GM19395 (cell line): ENCODE results near the gene UNCX.
"Not testable (repeated sequence)": the region's sequence is repeated elsewhere in the genome, so short reads cannot be mapped to it uniquely, and the experiment has no call there.

ENCODE experiments used
- ATAC-seq: cut with Tn5 transposase; IDR thresholded peaks from one replicate; pipeline ENCODE4 v1.9.1; 2021; ENCODE audit warnings: mild to moderate bottlenecking, moderate library complexity; ENCODE audit not compliant: unreplicated experiment

The UNCX gene

GRCh38 chr7:1255080-1255816 is 22.6 kb downstream of the UNCX start:
- ATAC-seq = no peak

DNA sequence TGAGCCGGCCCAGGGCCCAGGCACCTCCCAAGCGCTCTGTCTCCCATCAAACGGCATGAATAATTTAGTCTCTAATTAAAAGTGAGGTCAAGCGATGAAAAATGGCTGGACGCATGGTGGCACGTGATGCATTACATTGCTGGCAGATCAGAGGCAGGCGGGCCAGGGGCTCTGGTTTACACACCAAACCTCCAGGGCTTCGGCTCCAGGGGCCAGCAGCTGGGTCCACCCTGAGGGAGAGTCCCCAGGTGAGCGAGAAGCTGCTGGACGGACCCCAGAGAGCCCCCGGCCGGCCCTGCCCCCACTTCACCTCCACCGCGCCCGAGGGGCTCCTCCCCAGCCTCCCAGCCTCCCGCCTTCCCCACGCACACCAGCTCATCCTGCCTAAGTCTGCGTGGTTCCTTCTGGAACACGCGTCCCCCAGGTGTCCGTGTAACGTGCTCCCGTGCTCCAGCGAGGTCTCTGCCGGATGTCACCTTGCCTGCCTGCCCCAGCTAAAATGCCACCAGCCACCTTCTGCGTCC is 23.2 kb downstream of the UNCX start:
- ATAC-seq = no peak

- ATAC-seq = no peak
These were observed 23.9 kb downstream of the UNCX start for GRCh38 chr7:1256621-1257020.

DNA sequence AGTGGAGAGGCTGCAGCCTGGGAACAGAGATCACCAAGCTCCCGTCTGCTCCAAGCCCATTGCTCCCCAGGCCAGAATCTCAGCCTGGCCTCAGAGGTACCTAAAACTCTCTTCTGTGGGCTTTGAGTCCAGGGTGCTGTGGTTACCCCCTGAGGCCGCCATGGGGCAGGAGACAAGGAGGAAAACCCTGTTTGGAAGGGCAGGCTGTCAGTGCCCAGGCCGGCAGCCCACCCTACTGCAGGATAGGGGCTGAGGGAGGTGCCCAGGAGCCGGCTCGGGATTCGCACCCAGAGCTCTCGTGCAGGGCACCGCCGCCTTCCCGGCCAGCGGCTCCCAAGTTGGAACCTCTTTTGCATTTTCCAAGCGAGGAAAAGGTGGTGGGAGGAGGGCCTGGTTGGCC is 24.5 kb downstream of the UNCX start:
- ATAC-seq = no peak

GRCh38 chr7:1257863-1258262 is 25.2 kb downstream of the UNCX start:
- ATAC-seq = no peak

GRCh38 chr7:1259621-1260243 is 27.1 kb downstream of the UNCX start:
- ATAC-seq = no peak

- ATAC-seq = no peak
These were observed 27.6 kb downstream of the UNCX start for GRCh38 chr7:1260244-1260635.

DNA sequence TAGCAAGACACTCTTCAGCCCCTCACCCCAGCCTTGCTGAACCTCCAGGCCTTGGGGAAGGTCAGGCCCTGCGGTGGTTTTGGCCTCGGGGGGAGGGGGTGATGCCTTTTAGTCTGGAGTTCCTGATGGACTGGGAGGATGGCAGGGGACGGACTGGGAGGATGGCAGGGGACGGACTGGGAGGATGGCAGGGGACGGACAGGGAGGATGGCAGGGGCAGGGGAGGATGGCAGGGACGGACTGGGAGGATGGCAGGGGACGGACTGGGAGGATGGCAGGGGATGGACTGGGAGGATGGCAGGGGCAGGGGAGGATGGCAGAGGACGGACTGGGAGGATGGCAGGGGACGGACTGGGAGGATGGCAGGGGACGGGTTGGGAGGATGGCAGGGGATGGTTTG is 28.4 kb downstream of the UNCX start:
- not testable (repeated sequence) for ATAC-seq

GRCh38 chr7:1262441-1262840 is 29.8 kb downstream of the UNCX start:
- ATAC-seq = no peak

GRCh38 chr7:1263391-1263951 is 30.8 kb downstream of the UNCX start:
- ATAC-seq = no peak

DNA sequence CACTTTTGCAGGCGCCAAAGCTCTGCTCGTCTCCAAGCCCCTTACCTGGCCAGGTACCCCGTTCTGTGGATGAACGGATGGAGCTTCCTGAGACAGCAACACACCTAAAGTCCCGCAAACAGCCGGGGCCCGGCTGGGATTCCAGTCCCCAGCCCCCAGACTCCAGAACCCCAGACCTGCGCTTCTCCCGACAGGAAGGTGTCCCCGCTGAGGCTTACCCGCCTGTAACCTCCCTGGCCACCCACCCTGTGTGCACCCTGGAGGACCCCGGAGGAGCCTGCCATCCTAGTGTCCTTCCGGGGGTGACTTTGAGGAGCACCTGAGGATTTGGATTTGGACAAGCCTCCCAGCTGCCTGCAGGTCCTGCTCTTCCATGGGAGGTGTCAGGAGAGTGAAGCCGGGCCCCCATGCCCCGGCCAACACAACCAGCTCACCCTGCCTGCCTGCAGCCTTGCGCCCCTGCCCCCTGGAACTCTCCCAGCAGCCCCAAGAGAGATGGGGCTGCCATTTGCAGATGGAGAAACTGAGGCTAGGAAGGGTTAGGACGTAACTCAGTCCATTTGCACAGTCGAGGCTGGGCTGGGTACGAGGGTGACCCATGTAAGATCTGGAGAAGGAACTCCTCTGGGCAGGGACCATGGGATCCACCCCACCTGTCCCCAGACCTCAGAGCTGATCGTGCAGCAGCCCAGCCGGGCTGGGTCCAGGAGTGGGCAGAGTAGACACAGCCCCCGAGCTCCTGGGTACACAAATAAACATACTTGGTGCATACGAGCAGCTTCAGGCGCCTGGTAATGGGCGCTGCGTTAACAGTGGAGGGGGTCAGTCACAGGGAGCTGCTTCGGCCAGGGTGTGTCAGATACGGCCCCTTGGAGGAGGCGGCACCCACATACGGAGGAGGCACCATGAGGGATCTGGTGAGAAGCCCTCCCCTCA is 31.9 kb downstream of the UNCX start:
- ATAC-seq = no peak

DNA sequence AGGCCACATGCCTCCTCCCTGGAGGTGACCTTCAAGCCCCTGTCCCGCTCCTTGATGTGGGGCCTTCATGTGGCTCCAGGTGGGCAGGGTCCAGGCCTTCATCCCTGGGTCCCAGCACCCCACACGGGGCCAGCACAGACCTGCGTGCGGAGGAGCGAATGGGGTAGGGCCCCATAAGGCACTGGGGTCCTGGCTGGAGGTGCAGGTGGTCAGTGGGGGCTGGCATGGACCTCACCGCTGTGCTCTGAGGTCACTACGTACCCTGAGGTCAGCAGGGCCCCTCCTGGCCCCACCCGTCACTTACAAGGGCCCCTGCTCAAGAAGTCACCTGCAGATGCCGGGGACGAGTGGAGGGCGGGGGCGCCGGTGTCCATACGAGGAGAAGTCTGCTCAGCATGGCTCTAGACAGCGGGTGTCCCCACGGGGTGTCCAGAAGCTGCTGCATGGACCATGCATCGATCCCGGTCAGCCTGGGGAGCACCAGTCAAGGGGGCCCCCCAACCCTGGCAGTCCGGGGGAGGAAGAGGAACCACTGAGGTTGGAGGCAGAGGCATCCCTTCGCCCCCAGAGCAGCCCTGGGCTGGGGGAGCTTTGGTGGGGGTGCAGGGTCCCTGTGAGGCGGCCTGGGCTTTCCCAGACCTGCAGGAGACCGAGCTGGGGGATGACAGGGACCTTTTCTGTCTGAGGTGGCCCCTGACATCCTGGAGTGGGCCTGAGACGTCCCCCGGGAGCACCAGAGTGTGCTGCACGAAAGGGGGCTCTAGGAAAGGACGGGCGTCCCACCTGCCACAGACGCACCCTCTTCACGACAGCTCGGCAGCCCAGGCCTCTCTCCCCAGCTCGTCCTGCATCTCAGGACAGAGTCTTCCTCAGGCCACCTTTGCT is 34.6 kb downstream of the UNCX start:
- no peak for ATAC-seq

DNA sequence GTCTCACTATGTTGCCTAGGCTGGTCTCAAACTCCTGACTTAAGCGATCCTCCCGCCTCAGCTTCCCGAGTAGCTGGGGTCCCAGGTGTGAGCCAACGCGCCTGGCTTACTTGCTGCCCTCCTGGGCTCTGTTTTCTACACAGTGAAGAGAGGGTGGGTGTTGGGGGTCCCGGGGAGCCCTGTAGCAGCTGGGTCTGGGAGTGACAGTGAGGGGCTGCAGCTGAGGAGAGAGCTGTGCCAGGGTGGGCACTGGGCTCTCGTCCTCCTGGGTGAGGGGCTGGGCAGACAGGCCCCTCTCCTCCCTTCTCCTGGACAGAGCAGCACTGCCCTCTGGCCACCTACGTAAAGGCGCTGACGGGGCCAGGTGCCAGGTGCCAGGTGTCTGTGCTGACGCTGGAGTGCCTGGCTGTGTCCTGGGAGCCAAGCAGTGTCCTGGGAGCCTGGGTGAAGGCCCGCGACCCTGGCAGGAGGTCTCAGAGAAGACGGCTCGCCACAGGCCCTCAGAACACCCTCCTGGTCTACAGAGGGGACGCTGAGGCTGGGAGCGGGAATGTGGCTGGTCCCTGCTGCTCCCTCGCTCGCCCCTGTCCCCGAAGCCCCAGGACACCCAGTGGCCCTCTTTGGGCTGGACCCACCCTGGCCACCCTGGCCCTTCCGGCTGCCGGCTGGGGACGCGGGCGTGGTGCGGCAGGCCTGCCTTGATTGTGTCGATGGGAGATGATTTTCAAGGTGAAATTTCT is 35.6 kb downstream of the UNCX start:
- no peak for ATAC-seq

DNA sequence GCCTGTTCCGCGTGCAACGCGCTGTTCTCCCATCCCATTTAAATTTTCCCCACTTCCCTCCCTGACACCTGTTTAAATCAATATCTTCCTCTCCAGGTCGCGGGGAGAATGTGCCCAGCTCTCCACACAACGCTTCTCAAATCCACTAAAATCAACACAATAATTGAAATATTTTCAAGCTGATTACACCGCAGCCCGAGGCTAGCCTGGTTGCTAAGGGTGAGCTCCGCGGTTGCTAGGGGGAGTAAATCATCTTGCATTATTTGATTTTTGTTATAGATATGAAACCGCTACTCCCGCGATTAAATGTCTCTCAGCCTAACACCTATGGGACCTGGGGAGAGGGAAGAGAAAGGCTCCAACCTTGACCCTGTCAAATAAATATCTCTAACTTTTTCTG is 36.2 kb downstream of the UNCX start:
- ATAC-seq = no peak

GRCh38 chr7:1269336-1269890 is 36.7 kb downstream of the UNCX start:
- ATAC-seq = no peak

- no peak for ATAC-seq
These were observed 37.5 kb downstream of the UNCX start for GRCh38 chr7:1270181-1270580.

DNA sequence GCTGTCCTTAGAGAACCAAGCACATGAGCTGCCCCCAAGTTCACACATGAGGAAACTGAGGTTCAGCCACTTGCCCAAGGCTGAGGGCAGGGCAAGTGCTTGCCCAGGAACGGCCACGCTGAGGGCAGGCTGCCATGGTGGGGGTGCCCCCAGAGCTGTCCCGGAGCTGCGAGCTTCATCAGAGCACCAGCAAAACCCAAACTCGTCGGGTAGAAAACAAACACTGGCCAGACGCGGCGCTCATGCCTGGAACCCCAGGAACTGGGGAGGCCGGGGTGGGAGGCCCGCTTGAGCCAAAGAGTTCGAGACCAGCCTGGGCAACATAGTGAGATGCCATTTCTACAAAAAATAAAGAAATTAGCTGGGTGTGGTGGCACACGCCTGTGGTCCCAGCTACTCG is 38.4 kb downstream of the UNCX start:
- ATAC-seq = no peak

GRCh38 chr7:1271656-1272055 is 39.0 kb downstream of the UNCX start:
- no peak for ATAC-seq

DNA sequence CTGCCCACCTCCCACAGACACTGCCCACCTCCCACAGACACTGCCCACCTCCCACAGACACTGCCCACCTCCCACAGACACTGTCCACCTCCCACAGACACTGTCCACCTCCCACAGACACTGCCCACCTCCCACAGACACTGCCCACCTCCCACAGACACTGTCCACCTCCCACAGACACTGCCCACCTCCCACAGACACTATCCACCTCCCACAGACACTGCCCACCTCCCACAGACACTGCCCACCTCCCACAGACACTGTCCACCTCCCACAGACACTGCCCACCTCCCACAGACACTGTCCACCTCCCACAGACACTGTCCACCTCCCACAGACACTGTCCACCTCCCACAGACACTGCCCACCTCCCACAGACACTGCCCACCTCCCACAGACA is 39.5 kb downstream of the UNCX start:
- not testable (repeated sequence) for ATAC-seq
